NOMO-1 treated with dmso at 0.1 percent for 144 hours (cell line): ENCODE measurements around the gene GDF11.

ENCODE experiments used
- DNase-seq: peaks from one replicate; lab custom pipeline; 2025; ENCODE audit not compliant: unreplicated experiment; lab: John Stamatoyannopoulos, UW

GDF11 gene

GRCh38 chr12:55722948-55723347 lies 20.0 kb upstream of the GDF11 start:
- DNase-seq = no peak

GRCh38 chr12:55723516-55724225 lies 19.3 kb upstream of the GDF11 start:
- DNase-seq = no peak

- DNase-seq = peak; percentile 67
These were observed 18.5 kb upstream of the GDF11 start for GRCh38 chr12:55724226-55724939.

- no peak for DNase-seq
These were observed 18.0 kb upstream of the GDF11 start for GRCh38 chr12:55724940-55725309.

- no peak for DNase-seq
These were observed 17.4 kb upstream of the GDF11 start for GRCh38 chr12:55725556-55725955.

GRCh38 chr12:55726971-55727370 lies 16.0 kb upstream of the GDF11 start:
- no peak for DNase-seq

- DNase-seq = no peak
These were observed 15.2 kb upstream of the GDF11 start for GRCh38 chr12:55727643-55728185.

GRCh38 chr12:55728186-55728938 lies 14.6 kb upstream of the GDF11 start:
- no peak for DNase-seq

GRCh38 chr12:55728939-55729818 lies 13.7 kb upstream of the GDF11 start, which contains the start of gene CD63:
CD63 (minus strand) TSS chr12:55729009; CDS start chr12:55728341, 668 bp downstream.
- peak; percentile 67 for DNase-seq

- DNase-seq = peak; percentile 54
These were observed 12.8 kb upstream of the GDF11 start for GRCh38 chr12:55729819-55730818.

GRCh38 chr12:55732288-55732687 lies 10.6 kb upstream of the GDF11 start:
- DNase-seq = no peak

- DNase-seq = no peak
These were observed 9.8 kb upstream of the GDF11 start for GRCh38 chr12:55733021-55733555.

GRCh38 chr12:55733858-55734257 lies 9.1 kb upstream of the GDF11 start:
- no peak for DNase-seq

GRCh38 chr12:55734595-55734994 lies 8.3 kb upstream of the GDF11 start:
- no peak for DNase-seq

- no peak for DNase-seq
These were observed 6.8 kb upstream of the GDF11 start for GRCh38 chr12:55736076-55736475.

GRCh38 chr12:55736780-55737580 lies 5.9 kb upstream of the GDF11 start:
- peak; percentile 37 for DNase-seq

GRCh38 chr12:55737581-55738122 lies 5.3 kb upstream of the GDF11 start:
- no peak for DNase-seq
